CD4-positive, alpha-beta T cell treated with Interleukin-4 for 4 hours (primary cell): ENCODE data around the gene MRTFA.

ENCODE experiments used
- DNase-seq: peaks from one replicate; pipeline ENCODE4 v3.0.0-alpha.2; 2020

The MRTFA gene

DNA sequence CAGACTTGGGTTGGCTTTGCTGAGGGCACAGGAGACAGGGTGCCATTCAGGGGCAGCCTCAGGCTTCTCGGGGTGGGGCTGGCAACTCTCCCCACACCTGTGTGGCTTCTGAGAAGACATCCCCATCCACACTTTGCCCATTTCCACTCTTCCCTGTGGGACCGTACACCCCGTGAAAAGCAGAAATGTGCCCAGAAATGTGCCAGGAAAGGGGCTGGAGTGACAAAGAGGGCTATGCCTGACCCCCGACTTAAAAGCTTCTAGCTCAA lies 215.5 kb downstream of the MRTFA start:
- DNase-seq, result no peak

- DNase-seq, result no peak
These were observed 216.0 kb downstream of the MRTFA start for GRCh38 chr22:40420341-40421081.

- DNase-seq, result no peak
These were observed 216.8 kb downstream of the MRTFA start for GRCh38 chr22:40419718-40420117.

DNA sequence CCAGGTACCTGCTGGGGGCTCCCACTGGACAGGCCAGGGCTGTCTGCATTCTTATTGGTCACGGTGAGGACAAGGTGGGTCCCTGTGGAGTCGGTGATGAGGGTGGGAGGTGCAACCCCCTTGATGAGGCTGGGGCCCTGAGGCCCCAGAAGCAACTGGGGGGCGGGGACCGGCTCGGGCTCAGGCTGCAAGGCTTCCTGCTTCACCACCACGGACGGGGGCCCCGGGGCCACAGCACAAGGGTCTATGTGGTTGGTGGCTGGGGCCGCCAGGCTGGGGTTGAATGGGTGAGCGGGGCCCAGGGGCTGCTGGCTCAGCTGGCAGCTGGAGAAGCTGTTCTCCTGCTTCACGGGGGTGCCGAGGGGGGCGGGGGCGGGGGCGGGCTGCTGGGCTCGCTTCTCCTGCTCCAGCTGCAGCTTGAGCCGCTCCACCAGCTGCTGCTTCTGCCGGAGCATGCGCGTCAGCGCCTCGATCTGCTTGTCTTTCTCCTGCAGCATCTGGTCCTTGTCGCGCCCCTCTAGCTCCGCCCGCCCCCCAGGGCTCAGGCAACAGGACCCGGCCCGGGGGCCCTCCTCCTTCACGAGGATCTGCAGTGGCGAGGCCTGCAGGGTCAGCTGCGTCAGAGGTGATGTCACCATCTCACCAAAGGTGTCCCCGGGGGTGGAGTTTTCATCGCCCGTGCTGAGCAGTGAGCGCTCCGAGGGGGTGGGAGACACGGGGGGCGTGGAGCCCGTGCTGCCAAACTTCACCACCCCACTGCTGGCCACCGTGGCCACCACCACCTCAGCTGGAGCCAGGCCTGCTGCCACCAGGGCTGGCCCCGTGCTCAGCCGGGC lies 217.9 kb downstream of the MRTFA start:
- DNase-seq, result no peak

DNA sequence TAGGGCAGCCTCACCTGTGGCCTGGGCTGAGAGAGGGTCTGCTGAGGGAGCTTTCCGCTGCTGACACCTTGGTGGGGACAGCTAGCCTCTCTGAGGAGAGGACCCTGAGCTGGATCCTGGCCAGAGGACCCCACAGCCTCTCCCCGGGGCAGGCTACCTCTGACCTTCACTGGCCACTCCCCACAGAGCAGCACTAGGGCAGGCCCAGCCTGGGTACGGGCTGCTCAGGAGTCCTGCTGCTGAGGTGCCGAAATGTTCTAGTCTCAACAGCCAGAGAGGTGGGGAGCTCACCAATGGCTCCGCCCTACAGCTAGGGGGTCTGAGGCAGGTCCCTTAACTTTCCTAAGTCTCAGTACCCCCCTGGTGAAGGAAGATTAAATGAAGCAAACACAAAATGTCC lies 218.6 kb downstream of the MRTFA start:
- DNase-seq, result no peak

- no peak for DNase-seq
These were observed 219.5 kb downstream of the MRTFA start for GRCh38 chr22:40417041-40417440.

DNA sequence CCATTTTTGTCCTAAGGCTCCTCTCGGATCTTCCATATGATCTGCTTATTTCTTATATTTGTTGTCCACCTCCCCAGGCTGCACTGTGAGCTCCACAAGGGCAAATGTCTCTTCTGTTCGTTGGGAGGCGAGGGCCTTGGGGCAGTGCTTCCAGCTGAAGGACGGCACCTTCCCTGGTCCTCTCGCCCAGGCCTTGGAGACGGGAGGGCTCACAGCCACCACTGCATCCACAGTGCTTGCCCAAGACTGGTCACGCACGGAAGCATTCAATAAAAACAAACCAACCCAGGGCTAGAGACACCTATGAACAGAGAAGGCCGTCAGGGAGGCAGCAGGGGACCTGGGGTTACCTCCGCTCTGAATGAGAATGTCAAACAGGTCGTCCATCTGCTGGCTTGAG lies 219.9 kb downstream of the MRTFA start:
- DNase-seq, result no peak

DNA sequence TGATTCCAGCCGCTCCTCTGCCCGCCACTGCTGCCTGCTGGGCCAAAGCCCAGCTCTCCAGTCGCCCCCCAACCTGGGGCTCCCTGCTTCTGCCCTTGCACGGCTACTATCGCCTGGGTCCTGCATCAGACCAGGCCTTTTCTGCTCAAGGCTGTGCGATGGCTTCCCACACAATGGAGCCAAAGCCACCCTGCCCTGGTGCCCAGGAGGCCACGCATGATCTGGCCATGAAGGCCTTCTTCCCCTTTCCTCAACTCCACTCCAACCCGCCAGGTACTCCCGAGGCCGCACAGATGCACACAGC lies 220.3 kb downstream of the MRTFA start:
- no peak for DNase-seq

- DNase-seq, result no peak
These were observed 220.8 kb downstream of the MRTFA start for GRCh38 chr22:40415531-40416266.

DNA sequence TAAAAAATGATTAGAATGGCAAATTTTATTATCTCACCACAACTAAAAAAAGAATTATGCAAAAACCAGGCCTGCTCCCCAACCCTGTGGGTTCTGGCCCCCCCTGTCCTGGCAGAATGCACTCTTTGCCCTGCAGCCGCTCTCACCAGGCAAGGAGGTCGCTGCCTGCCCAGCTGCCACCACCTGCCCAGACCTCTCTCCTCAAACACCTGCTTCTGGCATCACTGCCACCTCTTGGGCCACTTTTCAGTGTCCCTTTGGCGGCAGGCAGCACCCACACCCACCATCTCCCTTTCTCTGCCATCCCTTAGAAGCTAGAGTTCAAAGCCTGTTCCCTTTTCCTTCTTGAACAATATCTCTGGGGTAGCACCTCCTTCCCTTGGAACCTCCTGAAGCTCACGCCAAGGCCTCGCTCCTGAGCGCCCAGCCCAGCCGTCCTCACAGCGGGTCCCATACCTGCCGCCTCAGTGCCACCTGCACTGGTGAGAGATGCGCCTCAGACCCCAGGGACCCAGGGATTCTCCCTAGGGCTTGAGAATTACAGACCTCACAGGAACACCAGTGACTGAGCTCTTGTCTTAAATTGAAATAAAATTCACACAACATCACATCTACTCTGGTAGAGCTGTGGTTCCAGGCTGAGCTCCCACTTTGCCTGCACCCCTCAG lies 221.5 kb downstream of the MRTFA start:
- DNase-seq, result no peak

DNA sequence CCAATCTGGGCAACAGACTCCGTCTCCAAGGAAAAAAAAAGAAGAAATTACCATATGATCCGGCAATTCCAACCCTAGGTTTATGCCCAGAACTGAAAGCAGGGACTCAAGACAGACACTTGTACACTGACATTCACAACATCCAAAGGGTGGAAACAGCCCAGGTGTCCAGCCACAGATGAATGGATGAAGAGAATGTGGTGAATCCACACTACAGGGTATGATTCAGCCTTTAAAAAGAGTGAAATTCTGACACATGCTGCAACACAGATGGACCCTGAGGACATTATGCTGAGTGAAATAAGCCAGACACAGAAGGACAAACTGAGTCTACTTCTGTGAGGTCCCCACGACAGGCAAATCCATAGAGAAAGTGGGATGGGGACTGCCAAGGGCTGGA lies 222.2 kb downstream of the MRTFA start:
- DNase-seq, result no peak

- no peak for DNase-seq
These were observed 222.6 kb downstream of the MRTFA start for GRCh38 chr22:40413873-40414272.

DNA sequence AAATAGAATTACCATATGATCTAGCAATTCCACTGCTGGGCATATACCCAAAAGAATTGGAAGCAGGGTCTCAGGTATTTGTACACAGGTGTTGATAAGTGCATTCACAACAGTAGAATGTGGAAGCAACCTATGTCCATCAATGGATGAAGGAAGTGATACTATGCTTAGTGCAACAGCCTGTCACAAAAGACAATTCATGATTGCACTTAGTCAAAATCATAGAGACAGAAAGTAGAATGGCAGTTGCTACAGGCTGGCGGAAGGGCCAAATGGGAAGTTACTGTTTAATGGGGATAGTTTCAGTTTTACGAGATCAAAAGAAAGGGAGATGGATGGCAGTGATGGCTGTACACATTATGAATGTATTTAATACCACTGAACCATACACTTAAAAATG lies 224.1 kb downstream of the MRTFA start:
- DNase-seq, result no peak

DNA sequence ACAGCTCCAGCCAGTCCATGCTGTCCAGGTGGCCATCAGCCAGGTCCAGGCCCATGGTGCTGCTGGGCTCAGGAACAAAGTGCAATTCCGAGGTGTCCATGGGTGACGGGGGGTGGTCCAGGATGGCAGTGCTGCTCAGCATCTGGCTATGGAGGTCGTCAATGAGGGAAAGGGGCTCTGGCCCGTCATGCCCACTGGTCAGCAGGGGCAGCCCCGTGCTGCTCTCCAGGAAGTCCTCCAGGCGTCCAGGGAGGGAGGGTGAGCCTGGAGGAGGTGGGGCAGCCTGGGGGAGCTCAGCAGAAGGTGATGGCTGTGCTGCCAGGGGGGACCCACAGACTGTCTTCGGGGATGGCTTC lies 225.0 kb downstream of the MRTFA start:
- DNase-seq, result no peak

DNA sequence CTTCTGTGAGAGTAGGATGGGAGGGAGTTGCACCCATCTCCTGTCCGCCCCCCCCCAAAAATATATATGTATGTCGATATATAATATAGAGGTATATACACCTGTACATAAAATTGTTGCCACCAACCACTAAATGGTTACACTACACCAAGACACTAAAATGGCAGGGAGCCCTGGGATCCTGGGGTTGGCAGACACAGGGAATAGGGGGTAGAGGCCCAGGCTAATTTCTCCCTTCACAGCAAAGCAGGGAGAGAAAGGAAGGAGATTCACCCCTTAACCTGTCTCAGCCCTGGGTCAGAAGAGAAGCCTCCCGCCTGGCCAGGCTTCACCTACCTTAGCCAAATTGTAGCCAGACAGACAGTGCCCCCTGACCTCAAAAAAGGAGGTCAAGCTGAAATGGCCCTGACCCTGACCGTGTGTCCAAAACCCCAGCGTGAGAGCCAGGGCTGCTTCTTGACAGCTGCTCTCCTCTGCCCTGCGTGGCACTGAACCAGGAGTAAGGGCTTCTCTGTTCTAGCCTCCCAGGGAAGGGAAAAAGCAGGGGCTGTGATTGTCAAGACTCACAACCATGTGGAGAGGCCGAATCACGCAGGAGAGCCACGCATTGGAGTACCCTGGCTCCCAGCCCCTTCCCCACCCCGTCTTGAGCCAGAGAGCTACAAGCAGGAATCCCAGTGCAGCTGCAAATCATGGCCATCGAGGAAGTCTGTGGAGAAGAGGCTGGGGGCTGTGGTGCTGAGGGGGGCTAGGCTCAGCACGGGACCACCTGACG lies 225.6 kb downstream of the MRTFA start:
- no peak for DNase-seq

DNA sequence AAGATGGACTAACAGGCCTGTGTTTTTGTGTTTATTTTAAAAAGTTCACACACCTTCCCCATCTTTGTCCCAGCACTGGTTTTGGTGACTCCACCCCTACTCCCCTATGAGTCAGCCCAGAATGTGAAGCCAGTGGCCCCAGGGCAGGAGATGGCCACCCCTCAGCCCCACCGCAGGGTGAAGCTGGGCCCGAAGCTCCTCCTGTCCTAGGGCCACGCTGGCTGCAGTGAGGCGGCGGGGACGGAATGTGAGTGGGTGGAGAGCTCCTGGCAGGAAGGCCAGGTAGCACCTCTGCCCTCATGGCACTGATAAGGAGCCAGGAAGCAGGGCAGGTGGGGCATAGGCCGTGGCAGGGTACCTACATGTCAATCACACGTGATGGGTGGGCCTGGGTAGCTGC lies 226.2 kb downstream of the MRTFA start:
- DNase-seq, result no peak

DNA sequence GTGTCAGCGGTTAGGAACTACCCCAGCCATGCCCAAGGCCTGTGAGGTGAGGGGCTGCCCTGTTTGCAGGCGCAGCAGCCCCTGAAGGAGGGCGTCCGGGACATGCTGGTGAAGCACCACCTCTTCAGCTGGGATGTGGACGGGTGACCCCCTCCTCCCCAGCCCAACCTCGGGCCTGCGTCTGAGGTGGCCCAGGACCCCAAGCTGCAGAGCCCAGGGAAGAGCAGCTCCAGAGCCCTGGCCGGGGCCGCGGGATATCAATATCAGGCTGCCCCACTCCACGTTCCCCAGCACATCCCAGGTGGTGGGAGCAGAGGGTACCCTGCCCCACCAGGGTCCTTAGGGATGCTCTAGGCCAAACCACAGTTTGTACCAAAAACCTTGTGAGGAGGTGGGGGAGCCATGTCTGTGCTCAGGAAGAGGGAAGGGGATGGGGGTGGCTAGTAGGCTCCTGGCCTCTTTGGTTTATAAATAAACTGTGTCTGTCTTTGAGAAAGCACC lies 226.9 kb downstream of the MRTFA start:
- no peak for DNase-seq

- no peak for DNase-seq
These were observed 227.6 kb downstream of the MRTFA start for GRCh38 chr22:40408718-40409612.

DNA sequence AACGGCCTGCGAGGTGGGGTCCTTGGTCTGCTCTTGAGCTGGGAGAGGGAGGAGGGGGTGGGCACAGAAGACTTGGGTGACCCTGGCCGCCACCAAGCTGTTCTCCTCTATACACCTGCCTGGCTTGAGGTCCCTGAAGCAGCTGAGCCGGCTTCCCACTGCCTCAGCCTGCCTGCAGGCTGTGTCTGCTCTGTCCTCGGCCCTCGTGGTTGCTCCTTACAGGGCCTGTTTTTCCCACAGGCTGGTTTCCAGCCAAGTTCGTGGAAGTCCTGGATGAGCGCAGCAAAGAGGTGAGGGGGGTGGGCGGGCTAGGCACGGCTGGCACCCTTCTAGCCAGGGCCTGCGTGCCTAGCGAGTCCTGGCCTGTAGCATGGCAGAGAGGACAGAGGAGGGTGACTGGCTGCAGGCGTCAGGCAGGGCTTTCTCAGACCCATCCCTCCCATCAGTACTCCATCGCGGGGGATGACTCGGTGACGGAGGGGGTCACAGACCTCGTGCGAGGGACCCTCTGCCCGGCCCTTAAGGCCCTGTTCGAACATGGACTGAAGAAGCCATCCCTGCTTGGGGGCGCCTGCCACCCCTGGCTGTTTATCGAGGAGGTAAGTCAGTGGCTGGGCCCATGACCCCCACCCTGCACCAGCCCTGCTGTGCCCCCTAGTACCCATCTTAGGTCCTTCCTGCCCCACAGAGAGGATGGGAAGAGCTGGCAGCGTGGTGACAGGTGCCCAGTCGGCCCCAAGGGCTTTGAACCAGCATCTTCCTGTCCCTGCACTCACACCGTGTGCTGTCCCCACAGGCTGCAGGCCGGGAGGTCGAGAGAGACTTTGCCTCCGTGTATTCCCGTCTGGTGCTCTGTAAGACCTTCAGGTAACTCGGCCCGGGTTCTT lies 228.4 kb downstream of the MRTFA start:
- no peak for DNase-seq

- DNase-seq, result no peak
These were observed 229.3 kb downstream of the MRTFA start for GRCh38 chr22:40407021-40407761.
